A549 (cell line): ENCODE measurements around the gene SOX10.

Experiments used
- BHLHE40 ChIP-seq: IDR thresholded peaks from 2 replicates; pipeline ENCODE4 v1.6.1; 2012; ENCODE audit warnings: low read depth, low read length, inconsistent platforms
- CHD4 ChIP-seq: fragments of 200-600 bp; sonication (generic); IDR thresholded peaks from 2 replicates; pipeline ENCODE4 v1.6.1; 2016; ENCODE audit warnings: antibody characterized with exemption, mild to moderate bottlenecking, borderline replicate concordance
- CTCF ChIP-seq: fragments of >200 bp; sonication (Bioruptor Twin); formaldehyde crosslinking; IDR thresholded peaks from 3 replicates; pipeline ENCODE4 v1.5.1; 2016
- HOXA7 ChIP-seq: fragments of 250-450 bp; sonication (Bioruptor Pico); IDR thresholded peaks from 2 replicates; pipeline ENCODE4 v1.5.0; 2020; ENCODE audit warnings: mild to moderate bottlenecking, moderate library complexity
- JUN ChIP-seq, 2 experiments: fragments of >200 bp; sonication (Bioruptor Twin); formaldehyde crosslinking; IDR thresholded peaks; 2 replicates in 1 of 2; 3 replicates in 1 of 2; pipeline ENCODE4 v1.6.1; 2016 to 2017
- JUNB ChIP-seq: fragments of >200 bp; sonication (Bioruptor Twin); formaldehyde crosslinking; IDR thresholded peaks from 2 replicates; pipeline ENCODE4 v1.6.1; 2016
- POLR2A ChIP-seq: IDR thresholded peaks from 2 replicates; pipeline ENCODE4 v1.6.1; 2012; ENCODE audit warnings: mild to moderate bottlenecking, low read length
- RAD21 ChIP-seq, 2 experiments: fragments of >200 bp in 1 of 2; sonication (Bioruptor Twin) in 1 of 2; formaldehyde crosslinking in 1 of 2; IDR thresholded peaks in 1 of 2; conservative IDR thresholded peaks in 1 of 2; 2 replicates in 1 of 2; 3 replicates in 1 of 2; pipeline ENCODE4 v1.6.1; 2012 to 2018; ENCODE audit warnings: inconsistent platforms in 1 of 2
- RCOR1 ChIP-seq: fragments of 150-350 bp; IDR thresholded peaks from 2 replicates; pipeline ENCODE4 v1.6.1; 2014; ENCODE audit warnings: antibody characterized with exemption, low read length, low read depth
- SMC3 ChIP-seq: fragments of >200 bp; sonication (Bioruptor Twin); formaldehyde crosslinking; IDR thresholded peaks from 3 replicates; pipeline ENCODE4 v1.6.1; 2018; ENCODE audit warnings: inconsistent platforms
- TP53 ChIP-seq: fragments of 250-450 bp; sonication (Bioruptor Pico); IDR thresholded peaks from 2 replicates; pipeline ENCODE4 v1.5.0; 2021; ENCODE audit warnings: mild to moderate bottlenecking, moderate library complexity
- TF ChIP-seq, protein P1 (sequence below): IDR thresholded peaks from 2 replicates; pipeline ENCODE4 v1.6.1; 2012

DNA sequence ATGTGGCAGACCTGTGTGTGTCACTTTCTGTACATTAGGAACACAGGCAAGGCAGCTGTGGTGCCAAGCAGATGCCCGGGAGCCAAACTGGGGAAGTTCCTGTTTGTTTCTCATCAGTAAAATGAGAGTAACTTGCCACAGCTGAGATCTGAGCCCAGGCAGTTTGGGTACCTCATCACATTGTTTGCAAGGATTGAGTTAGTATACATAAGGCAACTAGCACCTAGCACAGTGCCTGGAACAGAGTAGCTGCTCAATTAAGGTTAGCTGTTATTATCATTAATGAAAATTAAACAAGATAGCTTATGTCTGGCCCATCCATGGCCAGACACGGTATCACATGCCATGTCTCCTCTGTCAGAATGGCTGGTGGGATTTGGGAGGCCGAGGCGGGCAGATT lies 7.8 kb downstream of the SOX10 start:
- TF ChIP-seq JUN (IDR thresholded peaks at IDR 0.05) (no peak), HOXA7 (no peak), CTCF (no peak), JUNB (no peak), CHD4 (no peak), TP53 (CRISPR knock-in tag) (no peak), POLR2A (no peak), SMC3 (no peak), RCOR1 (no peak), RAD21 (conservative IDR thresholded peaks at IDR 0.05 in 1 of 2, IDR thresholded peaks at IDR 0.05 in 1 of 2) (no peak), BHLHE40 (no peak)
- TF ChIP-seq, protein P1, sequence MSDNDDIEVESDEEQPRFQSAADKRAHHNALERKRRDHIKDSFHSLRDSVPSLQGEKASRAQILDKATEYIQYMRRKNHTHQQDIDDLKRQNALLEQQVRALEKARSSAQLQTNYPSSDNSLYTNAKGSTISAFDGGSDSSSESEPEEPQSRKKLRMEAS, result no peak
